HL-60 (cell line): ENCODE data around the gene APIP.

Source experiments
- CTCF ChIP-seq: IDR thresholded peaks from one replicate; pipeline ENCODE4 v1.5.1; 2011; ENCODE audit warnings: low read length, control low read depth, inconsistent platforms; ENCODE audit not compliant: insufficient read depth
- GABPA ChIP-seq: IDR thresholded peaks from 2 replicates; pipeline ENCODE4 v1.6.1; 2012; ENCODE audit warnings: low read depth
- POLR2AphosphoS5 ChIP-seq: IDR thresholded peaks from 2 replicates; pipeline ENCODE4 v1.6.1; 2012; ENCODE audit warnings: low read depth
- REST ChIP-seq: IDR thresholded peaks from 2 replicates; pipeline ENCODE4 v1.6.1; 2012; ENCODE audit warnings: low read depth; ENCODE audit not compliant: insufficient replicate concordance
- SPI1 ChIP-seq: IDR thresholded peaks from 2 replicates; pipeline ENCODE4 v1.6.1; 2012; ENCODE audit warnings: low read depth, mild to moderate bottlenecking, borderline replicate concordance

GRCh38 chr11:34893416-34893815 lies 22.8 kb downstream of the APIP start:
- TF ChIP-seq CTCF (no peak), POLR2AphosphoS5 (no peak), SPI1 (no peak), GABPA (no peak), REST (no peak)
